GM21619 (cell line): Measurements from ENCODE around the gene CDHR4.

ENCODE experiments used
- ATAC-seq: cut with Tn5 transposase; IDR thresholded peaks from one replicate; pipeline ENCODE4 v1.9.1; 2021; ENCODE audit not compliant: unreplicated experiment

Gene CDHR4

GRCh38 chr3:49745986-49746385 is 53.7 kb downstream of the CDHR4 start:
- ATAC-seq = no peak
